CD4-positive, alpha-beta T cell (primary cell): ENCODE measurements around the gene KIF26B. TPM values are rescaled to one million over a fixed set of nuclear protein-coding genes. Genes with fewer than 3 reads are reported as not detected.

Experiments used
- ATAC-seq: fragments of 200-7000 bp; cut with Tn5 transposase; one replicate; pipeline ENCODE4 v1.10.0; 2022; ENCODE audit warnings: mild to moderate bottlenecking; ENCODE audit not compliant: poor library complexity
- CTCF ChIA-PET: fragments of 350-600 bp; sonication (Branson Sonifier 250); formaldehyde crosslinking; loops from one replicate; lab custom pipeline; 2021; ENCODE audit warnings: antibody characterized with exemption, inconsistent platforms; lab: Charles Lee
- POLR2A ChIA-PET: fragments of 350-600 bp; sonication (Branson Sonifier 250); formaldehyde crosslinking; loops from one replicate; lab custom pipeline; 2021; ENCODE audit warnings: antibody characterized with exemption, inconsistent platforms; lab: Charles Lee
- DNase-seq, 14 experiments: peaks; one replicate each; pipeline ENCODE4 v3.0.0-alpha.2; 2013 to 2020; ENCODE audit warnings: mixed read lengths in 2 of 14
- H3K27ac ChIP-seq, 2 donors: one replicate each; pipeline versions ENCODE4 v1.5.1 to v1.7.0; 2013; ENCODE audit warnings: low read length in 2 of 2, low read depth in 1 of 2, mild to moderate bottlenecking in 1 of 2
- H3K27me3 ChIP-seq, 2 experiments: 1 replicate in 1 of 2; 2 replicates in 1 of 2; pipeline versions ENCODE4 v1.6.1 to v1.7.0; 2013; ENCODE audit warnings: low read length in 2 of 2, control low read depth in 1 of 2, mild to moderate bottlenecking in 1 of 2, moderate library complexity in 1 of 2; ENCODE audit not compliant: insufficient read depth in 2 of 2, control insufficient read depth in 1 of 2
- H3K36me3 ChIP-seq: one replicate; pipeline ENCODE4 v1.6.1; 2013; ENCODE audit warnings: low read length, control low read depth; ENCODE audit not compliant: insufficient read depth
- H3K4me1 ChIP-seq: one replicate; pipeline ENCODE4 v1.6.1; 2013; ENCODE audit warnings: low read length, control low read depth; ENCODE audit not compliant: insufficient read depth
- H3K4me3 ChIP-seq: one replicate; pipeline ENCODE4 v1.5.1; 2013; ENCODE audit warnings: mild to moderate bottlenecking, low read length, moderate library complexity
- H3K9me3 ChIP-seq, 2 experiments: 1 replicate in 1 of 2; 2 replicates in 1 of 2; pipeline versions ENCODE4 v1.6.1 to v1.7.0; 2013; ENCODE audit warnings: low read length in 2 of 2, mild to moderate bottlenecking in 2 of 2, control low read depth in 1 of 2, moderate library complexity in 1 of 2; ENCODE audit not compliant: control insufficient read depth in 1 of 2, insufficient read depth in 1 of 2
- H3K27ac Mint-ChIP-seq: one replicate; pipeline ENCODE4 v1.8.0; 2020; ENCODE audit warnings: mixed read lengths
- H3K27me3 Mint-ChIP-seq: one replicate; pipeline ENCODE4 v1.8.0; 2021; ENCODE audit warnings: mixed read lengths
- H3K36me3 Mint-ChIP-seq: one replicate; pipeline ENCODE4 v1.8.0; 2021; ENCODE audit warnings: low read depth, mixed read lengths
- H3K4me1 Mint-ChIP-seq: one replicate; pipeline ENCODE4 v1.8.0; 2021; ENCODE audit warnings: low read depth, mixed read lengths
- H3K4me3 Mint-ChIP-seq: one replicate; pipeline ENCODE4 v1.8.0; 2020; ENCODE audit warnings: mild to moderate bottlenecking, mixed read lengths
- H3K9me3 Mint-ChIP-seq: one replicate; pipeline ENCODE4 v1.8.0; 2020; ENCODE audit warnings: mixed read lengths
- intact Hi-C, 2 experiments: fragments of 100-400 bp; cut with DNase I in 1 of 2; cut with micrococcal nuclease in 1 of 2; formaldehyde crosslinking; loops; one replicate each; pipeline versions ENCODE4 v1.15.1 to v1.9.0; 2023 to 2025; cut with DNase I, micrococcal nuclease
- total RNA-seq, 174 experiments: library from RNA in 2 of 174; stranded (reverse) in 2 of 174; gene quantifications; one replicate each; pipeline ENCODE4 v1.2.3 and lab custom pipeline; 2021 to 2026
- TF ChIP-seq, protein P1 (sequence below): fragments of 200-600 bp; IDR thresholded peaks from one replicate; pipeline ENCODE4 v1.8.0; 2022; ENCODE audit warnings: antibody characterized with exemption, mild to moderate bottlenecking

The KIF26B gene
- total RNA-seq, 2 experiments from 2014 or later, result 0.03 TPM; not detected in 1

GRCh38 chr1:245654460-245655050 is 499.8 kb downstream of the KIF26B start:
- DNase-seq (no peak), ATAC-seq (no peak)
- H3K36me3 ChIP-seq, result no peaks in the 10 kb centered on the region
- CTCF ChIA-PET, result no interaction called here
- no peaks in the 10 kb centered on the region for H3K4me1 Mint-ChIP-seq
- no peaks in the 10 kb centered on the region for H3K4me1 ChIP-seq
- H3K36me3 Mint-ChIP-seq, result no peaks in the 10 kb centered on the region
- TF ChIP-seq, protein P1, sequence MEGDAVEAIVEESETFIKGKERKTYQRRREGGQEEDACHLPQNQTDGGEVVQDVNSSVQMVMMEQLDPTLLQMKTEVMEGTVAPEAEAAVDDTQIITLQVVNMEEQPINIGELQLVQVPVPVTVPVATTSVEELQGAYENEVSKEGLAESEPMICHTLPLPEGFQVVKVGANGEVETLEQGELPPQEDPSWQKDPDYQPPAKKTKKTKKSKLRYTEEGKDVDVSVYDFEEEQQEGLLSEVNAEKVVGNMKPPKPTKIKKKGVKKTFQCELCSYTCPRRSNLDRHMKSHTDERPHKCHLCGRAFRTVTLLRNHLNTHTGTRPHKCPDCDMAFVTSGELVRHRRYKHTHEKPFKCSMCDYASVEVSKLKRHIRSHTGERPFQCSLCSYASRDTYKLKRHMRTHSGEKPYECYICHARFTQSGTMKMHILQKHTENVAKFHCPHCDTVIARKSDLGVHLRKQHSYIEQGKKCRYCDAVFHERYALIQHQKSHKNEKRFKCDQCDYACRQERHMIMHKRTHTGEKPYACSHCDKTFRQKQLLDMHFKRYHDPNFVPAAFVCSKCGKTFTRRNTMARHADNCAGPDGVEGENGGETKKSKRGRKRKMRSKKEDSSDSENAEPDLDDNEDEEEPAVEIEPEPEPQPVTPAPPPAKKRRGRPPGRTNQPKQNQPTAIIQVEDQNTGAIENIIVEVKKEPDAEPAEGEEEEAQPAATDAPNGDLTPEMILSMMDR, result no peak
- peaks cover 0 to 11% of the 10 kb centered on the region in 2 experiments for H3K9me3 ChIP-seq
- H3K27ac ChIP-seq, result no peak overlapping the region
- H3K27ac Mint-ChIP-seq, result no peak overlapping the region
- H3K4me3 ChIP-seq, result no peak overlapping the region
- no peaks in the 10 kb centered on the region for H3K27me3 ChIP-seq
- H3K4me3 Mint-ChIP-seq, result no peak overlapping the region
- peaks cover under 1% of the 10 kb centered on the region for H3K27me3 Mint-ChIP-seq
- intact Hi-C loops, result no loop called here
- H3K9me3 Mint-ChIP-seq, result no peaks in the 10 kb centered on the region
- POLR2A ChIA-PET, result no interaction called here

GRCh38 chr1:245656189-245656717 is 501.5 kb downstream of the KIF26B start:
- Histone ChIP-seq H3K9me3 (peaks cover 0 to 11% of the 10 kb centered on the region in 2 experiments), H3K4me3 (no peak overlapping the region), H3K27ac (no peak overlapping the region), H3K4me1 (no peaks in the 10 kb centered on the region), H3K36me3 (no peaks in the 10 kb centered on the region), H3K27me3 (no peaks in the 10 kb centered on the region)
- TF ChIP-seq, protein P1, result no peak
- no peak overlapping the region for H3K27ac Mint-ChIP-seq
- ChIA-PET CTCF (no interaction called here), POLR2A (no interaction called here)
- ATAC-seq, result no peak
- no peak for DNase-seq
- no peaks in the 10 kb centered on the region for H3K9me3 Mint-ChIP-seq
- no peak overlapping the region for H3K4me3 Mint-ChIP-seq
- no peaks in the 10 kb centered on the region for H3K36me3 Mint-ChIP-seq
- H3K27me3 Mint-ChIP-seq, result no peaks in the 10 kb centered on the region
- intact Hi-C loops, result no loop called here
- no peaks in the 10 kb centered on the region for H3K4me1 Mint-ChIP-seq

- H3K27ac Mint-ChIP-seq, result no peak overlapping the region
- ChIA-PET CTCF (interaction anchor here (0.5 kb wide), 1 partner anchor 45 kb away, joined by 3 read pairs; no protein-coding TSS in a partner anchor), POLR2A (no interaction called here)
- Histone ChIP-seq H3K27me3 (no peaks in the 10 kb centered on the region), H3K4me3 (no peak overlapping the region), H3K36me3 (no peaks in the 10 kb centered on the region), H3K4me1 (no peaks in the 10 kb centered on the region), H3K9me3 (peaks cover 0 to 11% of the 10 kb centered on the region in 2 experiments), H3K27ac (no peak overlapping the region)
- no peak overlapping the region for H3K4me3 Mint-ChIP-seq
- H3K27me3 Mint-ChIP-seq, result no peaks in the 10 kb centered on the region
- no peaks in the 10 kb centered on the region for H3K4me1 Mint-ChIP-seq
- TF ChIP-seq, protein P1, result no peak
- H3K9me3 Mint-ChIP-seq, result no peaks in the 10 kb centered on the region
- no peaks in the 10 kb centered on the region for H3K36me3 Mint-ChIP-seq
- intact Hi-C loops, result no loop called here
- ATAC-seq (no peak), DNase-seq (no peak)
Measured at GRCh38 chr1:245657371-245657770, 502.6 kb downstream of the KIF26B start.
